ENCODE measurements around the gene CSDE1.

The CSDE1 gene

DNA sequence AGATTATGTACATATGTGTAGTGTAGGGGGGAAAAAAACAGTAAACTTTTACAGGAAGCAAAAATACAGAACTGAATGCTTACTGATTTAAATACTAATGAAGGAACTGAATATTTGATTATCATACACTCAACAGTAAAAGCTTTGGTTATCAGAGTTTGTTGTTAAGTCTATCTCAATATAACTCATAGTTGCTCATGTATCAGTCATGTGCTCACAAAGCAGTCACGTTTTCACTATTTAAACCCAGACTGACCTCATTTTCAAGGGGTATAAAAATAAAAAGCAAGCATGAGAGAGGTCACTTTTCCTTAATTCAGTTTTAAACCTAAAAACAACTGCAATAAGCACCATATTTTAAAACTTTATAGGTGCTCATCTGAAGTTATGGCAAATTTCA, 34.3 kb downstream of the CSDE1 start:
- peaks cover 71% of the 10 kb centered on the region for H3K36me3 ChIP-seq (ENCODE audit: low read length)
- H3F3A ChIP-seq (ENCODE audit: insufficient read depth): peaks cover 23% of the 10 kb centered on the region
- TF ChIP-seq, protein P1, sequence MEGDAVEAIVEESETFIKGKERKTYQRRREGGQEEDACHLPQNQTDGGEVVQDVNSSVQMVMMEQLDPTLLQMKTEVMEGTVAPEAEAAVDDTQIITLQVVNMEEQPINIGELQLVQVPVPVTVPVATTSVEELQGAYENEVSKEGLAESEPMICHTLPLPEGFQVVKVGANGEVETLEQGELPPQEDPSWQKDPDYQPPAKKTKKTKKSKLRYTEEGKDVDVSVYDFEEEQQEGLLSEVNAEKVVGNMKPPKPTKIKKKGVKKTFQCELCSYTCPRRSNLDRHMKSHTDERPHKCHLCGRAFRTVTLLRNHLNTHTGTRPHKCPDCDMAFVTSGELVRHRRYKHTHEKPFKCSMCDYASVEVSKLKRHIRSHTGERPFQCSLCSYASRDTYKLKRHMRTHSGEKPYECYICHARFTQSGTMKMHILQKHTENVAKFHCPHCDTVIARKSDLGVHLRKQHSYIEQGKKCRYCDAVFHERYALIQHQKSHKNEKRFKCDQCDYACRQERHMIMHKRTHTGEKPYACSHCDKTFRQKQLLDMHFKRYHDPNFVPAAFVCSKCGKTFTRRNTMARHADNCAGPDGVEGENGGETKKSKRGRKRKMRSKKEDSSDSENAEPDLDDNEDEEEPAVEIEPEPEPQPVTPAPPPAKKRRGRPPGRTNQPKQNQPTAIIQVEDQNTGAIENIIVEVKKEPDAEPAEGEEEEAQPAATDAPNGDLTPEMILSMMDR (IDR thresholded peaks at IDR 0.05; ENCODE audit: insufficient read depth, low read length, poor library complexity, severe bottlenecking): no peak

DNA sequence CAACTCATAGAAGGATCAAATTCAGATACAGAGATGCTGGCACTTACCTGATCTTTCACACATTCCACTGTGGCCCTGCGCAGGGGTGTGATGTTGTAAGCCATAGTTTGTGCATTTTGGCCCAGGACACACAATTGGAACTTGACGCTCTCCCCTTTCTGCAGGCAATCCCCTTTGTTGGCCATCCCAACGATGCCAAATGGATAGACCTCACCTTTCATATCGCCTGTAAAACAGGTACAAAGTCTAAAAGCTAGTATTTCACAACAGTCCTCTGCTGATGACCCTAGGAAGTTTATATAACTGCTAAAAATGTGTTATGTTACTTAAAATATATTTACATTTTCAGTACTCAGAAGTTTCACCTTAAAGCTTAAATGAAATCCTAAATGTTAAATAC, 37.3 kb downstream of the CSDE1 start:
- H3K36me3 ChIP-seq (ENCODE audit: low read length): peaks cover 57% of the 10 kb centered on the region
- H3K4me3 ChIP-seq (ENCODE audit: insufficient read depth, low read length, poor library complexity, severe bottlenecking): no peak overlapping the region
- TF ChIP-seq EZH2phosphoT487 (conservative IDR thresholded peaks at IDR 0.05; ENCODE audit: low read length): no peak
- TF ChIP-seq, protein P1 (IDR thresholded peaks at IDR 0.05; ENCODE audit: insufficient read depth, low read length, poor library complexity, severe bottlenecking): no peak
- H2AFZ ChIP-seq (ENCODE audit: low read depth, low read length, severe bottlenecking): no peak overlapping the region
- H3K4me2 ChIP-seq (ENCODE audit: low read depth, low read length, poor library complexity, severe bottlenecking): no peak overlapping the region
- H3K9ac ChIP-seq (ENCODE audit: low read length): no peak overlapping the region
- H3K9me2 ChIP-seq (replicated peaks; ENCODE audit: insufficient read depth, low read length): no peaks in the 10 kb centered on the region
- H3K9me3 ChIP-seq (ENCODE audit: insufficient read depth, low read length): no peaks in the 10 kb centered on the region
- H3F3A ChIP-seq (ENCODE audit: insufficient read depth): peaks cover 36% of the 10 kb centered on the region
- H3K79me2 ChIP-seq (ENCODE audit: insufficient read depth, low read length): peaks cover 11% of the 10 kb centered on the region
- H3K27me3 ChIP-seq (ENCODE audit: low read length): no peaks in the 10 kb centered on the region
- no peak overlapping the region for H3K27ac ChIP-seq (ENCODE audit: low read depth, low read length)
- no peaks in the 10 kb centered on the region for H4K20me1 ChIP-seq (ENCODE audit: low read depth, low read length)

More for the DNA sequence above, 34.3 kb downstream of the CSDE1 start:
- Histone ChIP-seq H3K4me3 (ENCODE audit: insufficient read depth, low read length, poor library complexity, severe bottlenecking) (no peak overlapping the region), H4K20me1 (ENCODE audit: low read depth, low read length) (no peaks in the 10 kb centered on the region; the same call in 1 of the 2 replicates), H3K27ac (ENCODE audit: low read depth, low read length) (no peak overlapping the region), H3K4me2 (ENCODE audit: low read depth, low read length, poor library complexity, severe bottlenecking) (no peak overlapping the region), H3K9ac (ENCODE audit: low read length) (no peak overlapping the region), H3K79me2 (ENCODE audit: insufficient read depth, low read length) (no peaks in the 10 kb centered on the region), H3K27me3 (ENCODE audit: low read length) (no peaks in the 10 kb centered on the region), H2AFZ (ENCODE audit: low read depth, low read length, severe bottlenecking) (no peak overlapping the region), H3K9me2 (replicated peaks; ENCODE audit: insufficient read depth, low read length) (no peaks in the 10 kb centered on the region), H3K9me3 (ENCODE audit: insufficient read depth, low read length) (no peaks in the 10 kb centered on the region)

DNA sequence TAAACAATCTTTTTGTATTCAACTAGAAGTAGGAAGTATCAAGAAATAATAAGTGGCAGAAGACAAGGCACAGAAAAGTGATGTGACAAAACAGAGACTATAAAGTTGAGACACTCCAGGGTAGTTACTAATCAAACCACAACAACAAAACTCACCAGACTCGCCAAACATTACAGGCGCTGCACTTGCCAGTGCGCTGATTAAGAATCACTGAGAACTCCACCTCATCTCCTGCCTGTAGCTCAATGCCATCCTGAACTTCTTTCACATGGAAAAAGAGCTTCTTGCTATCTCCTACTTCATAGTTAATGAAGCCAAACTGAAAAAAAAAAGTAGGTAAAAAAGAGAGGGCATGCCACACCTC, 38.4 kb downstream of the CSDE1 start:
- TF ChIP-seq EZH2phosphoT487 (conservative IDR thresholded peaks at IDR 0.05; ENCODE audit: low read length): no peak
- TF ChIP-seq, protein P1 (IDR thresholded peaks at IDR 0.05; ENCODE audit: insufficient read depth, low read length, poor library complexity, severe bottlenecking): no peak
- Histone ChIP-seq H3K9me2 (replicated peaks; ENCODE audit: insufficient read depth, low read length) (no peaks in the 10 kb centered on the region), H3K36me3 (ENCODE audit: low read length) (peaks cover 51% of the 10 kb centered on the region), H3K27me3 (ENCODE audit: low read length) (no peaks in the 10 kb centered on the region), H3K79me2 (ENCODE audit: insufficient read depth, low read length) (peaks cover 22% of the 10 kb centered on the region), H3K9ac (ENCODE audit: low read length) (no peak overlapping the region), H3K4me3 (ENCODE audit: insufficient read depth, low read length, poor library complexity, severe bottlenecking) (no peak overlapping the region), H3F3A (ENCODE audit: insufficient read depth) (peaks cover 36% of the 10 kb centered on the region), H3K9me3 (ENCODE audit: insufficient read depth, low read length) (no peaks in the 10 kb centered on the region), H3K4me2 (ENCODE audit: low read depth, low read length, poor library complexity, severe bottlenecking) (no peak overlapping the region), H4K20me1 (ENCODE audit: low read depth, low read length) (no peaks in the 10 kb centered on the region), H2AFZ (ENCODE audit: low read depth, low read length, severe bottlenecking) (no peak overlapping the region), H3K27ac (ENCODE audit: low read depth, low read length) (no peak overlapping the region)

All from SU-DHL-6 (cell line).